ENCODE results near the gene SIPA1L3.
"Not testable (repeated sequence)": the region's sequence is repeated elsewhere in the genome, so short reads cannot be mapped to it uniquely, and the experiment has no call there.

The SIPA1L3 gene

GRCh38 chr19:37907735-37908455, 887 bp downstream of the SIPA1L3 start:
- DNase-seq (ENCODE audit: low spot score) (no peak), FAIRE-seq (no peak)

DNA sequence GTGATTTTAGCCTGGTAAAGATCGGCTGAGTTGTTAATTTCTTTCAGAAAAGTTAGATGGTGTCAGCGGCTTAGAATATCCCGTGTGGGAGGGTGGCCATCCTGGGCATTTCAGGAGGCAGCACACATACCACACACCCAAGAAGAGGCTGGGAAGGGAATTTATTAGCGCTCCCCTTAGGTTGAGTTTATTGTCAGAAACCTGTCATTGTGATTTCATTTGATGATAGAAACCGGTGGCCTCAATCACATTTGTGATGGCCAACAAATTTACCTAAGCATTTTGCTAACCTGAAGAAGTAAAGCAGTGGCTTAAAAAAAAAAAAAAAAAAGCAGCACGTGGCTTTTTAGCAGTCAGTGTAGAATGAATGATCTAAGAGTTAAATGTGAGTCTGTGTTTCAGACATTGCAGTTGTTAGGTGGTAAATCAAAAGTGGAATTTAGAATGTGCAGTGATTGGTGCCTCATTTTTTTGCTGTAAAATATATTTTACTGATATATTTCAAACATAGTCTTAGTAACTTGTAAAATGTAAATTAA, 2.7 kb downstream of the SIPA1L3 start:
- FAIRE-seq, result no peak
- no peak for DNase-seq (ENCODE audit: low spot score)

DNA sequence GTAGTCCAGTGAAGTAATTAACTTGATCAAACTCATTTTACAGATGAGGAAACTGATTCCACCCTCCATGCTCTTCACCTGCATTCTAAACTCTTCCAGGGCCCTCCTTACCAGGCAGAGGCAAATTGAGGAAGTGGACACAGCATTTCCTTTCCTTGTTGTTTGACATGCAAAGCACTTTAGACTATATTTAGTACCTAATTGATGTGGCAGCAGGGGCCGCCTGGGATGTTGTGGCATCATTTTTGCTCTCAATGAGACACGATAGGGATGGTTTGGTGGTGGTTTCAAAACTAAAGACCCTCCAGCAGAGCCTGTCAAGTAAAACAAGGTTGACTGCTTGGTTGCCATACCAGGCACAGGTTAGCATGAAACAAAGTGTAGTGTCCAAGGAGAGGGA, 7.9 kb downstream of the SIPA1L3 start:
- no peak for FAIRE-seq
- no peak for DNase-seq (ENCODE audit: low spot score)

GRCh38 chr19:37920591-37921450, 13.8 kb downstream of the SIPA1L3 start:
- no peak for DNase-seq (ENCODE audit: low spot score)
- FAIRE-seq, result no peak

GRCh38 chr19:37924573-37924972, 17.6 kb downstream of the SIPA1L3 start:
- FAIRE-seq; DNase-seq (ENCODE audit: low spot score): not testable (repeated sequence)

DNA sequence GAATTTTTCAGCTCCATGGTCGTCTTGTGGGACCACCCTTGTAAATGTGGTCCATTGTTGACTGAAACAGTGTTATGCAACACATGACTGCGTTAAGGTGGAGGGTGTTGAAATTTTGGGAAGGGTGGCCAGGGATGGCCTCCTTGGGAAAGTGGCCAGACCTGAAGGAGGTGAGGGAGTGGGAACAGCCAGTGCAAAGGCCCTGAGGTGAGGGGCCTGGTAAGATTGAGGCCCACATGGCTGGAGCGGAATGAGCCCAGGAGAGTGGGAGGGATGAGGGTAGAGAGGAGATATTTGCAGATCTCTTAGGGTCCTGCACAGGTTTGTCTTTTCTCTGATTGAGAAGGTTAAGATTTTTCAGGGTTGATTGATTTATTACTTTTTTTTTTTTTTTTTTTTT, 18.2 kb downstream of the SIPA1L3 start:
- no peak for FAIRE-seq
- no peak for DNase-seq (ENCODE audit: low spot score)

GRCh38 chr19:37926255-37926654, 19.2 kb downstream of the SIPA1L3 start:
- FAIRE-seq (no peak), DNase-seq (ENCODE audit: low spot score) (no peak)

DNA sequence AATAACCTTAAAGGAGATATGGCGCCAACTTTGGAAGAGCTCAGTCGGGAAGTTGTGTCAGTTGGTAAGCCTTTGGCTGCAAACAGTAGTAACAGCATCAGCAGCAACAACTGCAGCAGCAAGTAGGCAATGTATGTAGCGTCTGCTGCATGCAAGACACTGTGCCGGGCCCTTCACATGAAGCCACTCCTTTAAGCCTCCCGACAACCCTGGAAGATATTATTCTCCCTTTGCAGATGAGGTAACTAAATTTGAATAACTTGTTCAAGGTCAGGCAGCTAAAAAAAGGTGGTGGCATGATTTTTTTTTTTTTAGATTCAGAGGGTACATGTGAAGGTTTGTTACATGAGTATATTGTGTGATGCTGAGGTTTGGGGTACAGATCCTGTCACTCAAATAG, 19.7 kb downstream of the SIPA1L3 start:
- FAIRE-seq, result no peak
- DNase-seq (ENCODE audit: low spot score), result no peak

DNA sequence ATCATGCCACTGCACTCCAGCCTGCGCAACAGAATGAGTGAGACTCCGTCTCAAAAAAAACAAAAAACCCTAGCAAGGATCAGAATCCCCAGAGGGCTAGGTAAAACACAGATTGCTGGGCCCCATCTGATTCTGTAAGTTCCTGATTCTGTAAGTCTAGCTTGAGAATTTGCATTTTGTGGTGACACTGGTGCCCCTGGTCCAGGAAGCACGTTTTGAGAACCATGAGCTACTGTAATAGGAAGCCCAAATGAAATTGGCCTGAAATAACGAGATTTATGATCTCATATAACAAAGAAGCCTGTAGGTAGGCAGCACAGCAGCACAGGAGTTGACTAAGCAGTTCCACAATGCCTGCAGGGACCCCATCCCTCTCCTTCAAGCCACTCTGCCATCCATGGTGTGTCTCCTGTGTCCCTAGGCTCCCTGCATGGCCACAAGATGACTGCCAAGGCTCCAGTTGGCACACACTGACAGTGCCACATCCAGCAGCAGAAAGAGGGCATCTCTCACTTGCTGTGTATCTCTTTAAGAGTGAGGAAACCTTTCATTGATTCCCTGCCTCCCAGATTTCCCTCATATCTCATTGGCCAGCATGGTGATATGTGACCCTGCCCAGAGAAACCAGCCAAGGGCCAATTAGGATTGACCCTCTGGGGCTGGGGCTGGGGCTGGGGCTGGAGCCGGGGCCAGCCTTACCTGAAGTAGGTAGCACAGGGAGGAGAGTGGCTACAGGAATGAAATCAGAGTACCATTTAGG, 21.7 kb downstream of the SIPA1L3 start:
- FAIRE-seq (no peak), DNase-seq (ENCODE audit: low spot score) (no peak)

DNA sequence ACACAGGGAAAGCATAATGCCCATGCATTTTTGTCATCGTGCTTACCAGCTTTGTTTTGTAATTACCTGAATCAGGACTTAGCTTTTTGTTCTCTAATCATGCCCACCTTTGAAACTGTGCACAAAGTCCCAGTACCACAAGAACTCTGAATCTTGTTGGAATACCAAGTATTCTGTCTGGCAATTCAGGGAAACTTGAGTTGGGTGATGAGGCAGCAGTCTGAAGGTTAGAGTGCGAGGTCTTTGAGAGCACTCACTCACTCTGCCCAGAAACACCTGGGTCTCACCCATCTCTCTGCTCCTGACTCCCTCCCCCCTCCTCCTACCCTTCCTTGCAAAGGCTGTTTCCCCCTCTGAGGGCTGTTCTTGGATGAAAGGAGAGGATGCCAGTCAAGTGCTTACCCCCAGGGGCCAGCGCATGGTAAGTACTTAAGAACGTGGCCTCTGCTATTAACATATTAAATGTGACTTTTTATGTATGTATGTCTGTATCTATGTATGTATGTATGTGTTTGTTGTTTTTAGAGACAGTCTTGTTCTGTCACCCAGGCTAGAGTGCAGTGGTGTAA, 22.4 kb downstream of the SIPA1L3 start:
- no peak for FAIRE-seq
- DNase-seq (ENCODE audit: low spot score), result no peak

DNA sequence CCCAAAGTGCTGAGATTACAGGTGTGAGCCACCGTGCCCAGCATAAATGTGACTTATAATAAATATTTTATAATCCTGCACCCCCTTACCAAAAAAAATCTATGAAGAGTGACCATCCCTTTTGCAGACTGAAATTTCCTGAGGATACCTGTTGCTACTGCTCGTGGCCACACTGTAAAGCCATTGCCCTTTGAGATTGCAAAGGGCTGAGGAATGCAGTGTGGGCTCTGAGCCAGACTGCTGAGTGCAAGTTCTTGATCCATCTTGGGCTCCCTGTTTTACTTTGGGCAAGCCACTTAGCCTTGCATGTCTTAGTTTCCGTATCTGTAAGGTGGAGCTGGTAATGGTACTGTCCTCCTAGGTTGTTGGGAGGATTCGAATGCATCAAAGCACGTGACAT, 23.4 kb downstream of the SIPA1L3 start:
- FAIRE-seq, result no peak

GRCh38 chr19:37931881-37932655, 25.1 kb downstream of the SIPA1L3 start:
- FAIRE-seq (peak; percentile 92), DNase-seq (ENCODE audit: low spot score) (peak; percentile 92)

More for the DNA sequence above, 23.4 kb downstream of the SIPA1L3 start:
- DNase-seq (ENCODE audit: low spot score), result peak; percentile 27

- DNase-seq (ENCODE audit: low spot score) (peak; percentile 80), FAIRE-seq (peak; percentile 73)
Observed at GRCh38 chr19:37932985-37933936, 26.3 kb downstream of the SIPA1L3 start.

DNA sequence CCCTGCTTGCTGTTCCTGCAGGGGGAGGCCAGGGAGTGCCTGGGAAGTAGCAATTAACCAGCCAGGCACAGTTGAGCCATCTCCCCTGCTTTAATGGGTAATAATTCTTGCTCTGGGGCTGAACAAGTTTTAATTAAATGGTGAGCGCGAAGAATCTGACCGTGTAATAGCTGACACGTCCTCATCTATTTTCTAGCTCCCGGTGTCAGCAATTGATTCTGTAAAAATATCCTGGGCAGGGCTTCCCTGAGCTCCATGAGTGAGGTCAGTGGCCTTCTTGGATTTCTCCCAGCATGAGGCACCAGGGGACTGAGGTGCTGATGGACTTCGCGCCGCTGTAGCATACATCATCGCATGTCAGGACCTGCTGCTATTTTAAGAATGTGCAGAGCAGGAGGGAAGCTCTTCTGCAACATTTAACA, 26.9 kb downstream of the SIPA1L3 start:
- no peak for FAIRE-seq
- DNase-seq (ENCODE audit: low spot score), result peak; percentile 51

GRCh38 chr19:37935341-37935740, 28.3 kb downstream of the SIPA1L3 start:
- DNase-seq (ENCODE audit: low spot score) (no peak), FAIRE-seq (no peak)

DNA sequence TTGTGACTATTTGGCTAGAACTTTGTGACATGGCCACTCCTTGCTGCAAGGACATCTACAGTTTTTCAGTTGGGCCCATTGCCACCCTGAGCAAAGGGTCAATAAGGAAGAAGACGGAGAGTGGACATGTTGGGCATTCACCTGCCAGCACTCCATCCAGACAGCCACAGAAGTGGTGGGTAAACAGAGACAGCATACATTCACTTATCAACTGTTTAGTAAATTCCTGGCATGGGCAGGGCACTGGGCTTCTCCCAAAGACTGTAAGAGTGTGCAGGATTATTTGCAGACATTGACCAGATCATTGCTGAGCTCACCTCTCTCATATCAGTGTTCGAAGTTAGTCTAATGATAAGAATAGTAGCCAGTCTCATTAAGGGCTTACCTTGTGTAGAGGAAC, 29.2 kb downstream of the SIPA1L3 start:
- FAIRE-seq (no peak), DNase-seq (ENCODE audit: low spot score) (no peak)

DNA sequence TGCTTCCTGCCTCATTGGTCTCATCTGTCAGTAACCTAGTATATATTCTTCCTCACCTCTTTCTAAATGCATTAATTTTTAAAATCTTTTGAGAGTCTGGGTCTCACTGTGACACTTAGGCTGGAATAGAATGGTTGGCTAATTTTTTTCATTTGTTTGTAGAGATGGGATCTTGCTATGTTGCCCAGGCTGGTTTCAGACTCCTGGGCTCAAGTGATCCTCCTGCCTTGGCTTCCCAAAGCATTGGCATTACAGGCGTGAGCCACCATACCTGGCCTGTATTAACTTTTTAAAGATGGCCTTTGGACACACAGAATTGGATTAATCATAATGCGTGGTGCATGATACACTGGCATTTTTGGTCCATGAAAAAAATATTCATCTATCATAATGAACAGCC, 29.9 kb downstream of the SIPA1L3 start:
- no peak for DNase-seq (ENCODE audit: low spot score)
- no peak for FAIRE-seq

DNA sequence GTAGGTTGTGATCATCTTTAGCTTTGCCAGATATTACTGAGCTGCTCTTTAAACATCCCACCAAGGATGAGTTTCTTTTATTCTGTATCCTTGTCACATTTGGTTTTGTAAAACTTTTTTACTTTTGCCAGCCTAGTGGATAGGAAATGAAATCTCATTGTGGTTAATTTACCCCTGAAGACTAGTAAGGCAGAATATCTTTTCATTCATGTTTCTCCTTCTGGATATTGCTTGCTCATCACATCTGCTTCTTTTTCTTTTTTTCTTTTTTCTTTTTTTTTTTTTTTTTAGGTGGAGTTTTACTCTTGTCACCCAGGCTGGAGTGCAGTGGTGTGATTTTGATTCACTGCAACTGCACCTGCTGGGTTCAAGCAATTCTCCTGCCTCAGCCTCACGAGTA, 31.3 kb downstream of the SIPA1L3 start:
- no peak for DNase-seq (ENCODE audit: low spot score)
- FAIRE-seq, result no peak

- no peak for FAIRE-seq
- no peak for DNase-seq (ENCODE audit: low spot score)
Observed at GRCh38 chr19:37941782-37942515, 34.9 kb downstream of the SIPA1L3 start.
